HG02870 (cell line): ENCODE data around the gene DNAH6.

Source experiments
- ATAC-seq: cut with Tn5 transposase; IDR thresholded peaks from one replicate; pipeline ENCODE4 v1.9.1; 2021; ENCODE audit warnings: mild to moderate bottlenecking, moderate library complexity; ENCODE audit not compliant: unreplicated experiment

The DNAH6 gene

GRCh38 chr2:84686783-84687476 is 170.6 kb downstream of the DNAH6 start:
- ATAC-seq = no peak

GRCh38 chr2:84687498-84688149 is 171.3 kb downstream of the DNAH6 start:
- no peak for ATAC-seq

GRCh38 chr2:84690225-84690624 is 173.9 kb downstream of the DNAH6 start:
- no peak for ATAC-seq

- ATAC-seq = no peak
Observed at GRCh38 chr2:84694088-84694622, 177.9 kb downstream of the DNAH6 start.

- no peak for ATAC-seq
Observed at GRCh38 chr2:84697895-84698294, 181.6 kb downstream of the DNAH6 start.

GRCh38 chr2:84700006-84700405 is 183.7 kb downstream of the DNAH6 start:
- no peak for ATAC-seq

- no peak for ATAC-seq
Observed at GRCh38 chr2:84701880-84702279, 185.6 kb downstream of the DNAH6 start.

GRCh38 chr2:84702941-84703340 is 186.6 kb downstream of the DNAH6 start:
- no peak for ATAC-seq

GRCh38 chr2:84703831-84704230 is 187.5 kb downstream of the DNAH6 start:
- no peak for ATAC-seq

- ATAC-seq = no peak
Observed at GRCh38 chr2:84704505-84705244, 188.4 kb downstream of the DNAH6 start.

GRCh38 chr2:84705858-84706257 is 189.6 kb downstream of the DNAH6 start:
- no peak for ATAC-seq

GRCh38 chr2:84708442-84708841 is 192.1 kb downstream of the DNAH6 start:
- no peak for ATAC-seq

GRCh38 chr2:84711651-84712050 is 195.4 kb downstream of the DNAH6 start:
- ATAC-seq = no peak

- ATAC-seq = no peak
Observed at GRCh38 chr2:84713441-84713840, 197.1 kb downstream of the DNAH6 start.

GRCh38 chr2:84716564-84716963 is 200.3 kb downstream of the DNAH6 start:
- ATAC-seq = no peak

- no peak for ATAC-seq
Observed at GRCh38 chr2:84717302-84717701, 201.0 kb downstream of the DNAH6 start.

GRCh38 chr2:84719434-84719833 is 203.1 kb downstream of the DNAH6 start:
- no peak for ATAC-seq

- no peak for ATAC-seq
Observed at GRCh38 chr2:84723831-84724230, 207.5 kb downstream of the DNAH6 start.

GRCh38 chr2:84725717-84726116 is 209.4 kb downstream of the DNAH6 start:
- ATAC-seq = no peak

- ATAC-seq = no peak
Observed at GRCh38 chr2:84727315-84727714, 211.0 kb downstream of the DNAH6 start.

- no peak for ATAC-seq
Observed at GRCh38 chr2:84729224-84729623, 212.9 kb downstream of the DNAH6 start.

GRCh38 chr2:84731185-84731584 is 214.9 kb downstream of the DNAH6 start:
- ATAC-seq = no peak
